OCI-LY1 (cell line): ENCODE data around the gene CTU1.

ENCODE experiments used
- EZH2 ChIP-seq: fragments of 200-600 bp; sonication (generic), shearing (Covaris generic); IDR thresholded peaks from 2 replicates; pipeline ENCODE4 v1.8.0; 2017; ENCODE audit warnings: borderline replicate concordance, mixed run types, mild to moderate bottlenecking, antibody characterized with exemption, low read length, moderate library complexity, mixed read lengths
- TF ChIP-seq, protein P1 (sequence below): fragments of 200-600 bp; sonication (generic), shearing (Covaris generic); IDR thresholded peaks from 2 replicates; pipeline ENCODE4 v1.5.1; 2017; ENCODE audit warnings: mild to moderate bottlenecking, antibody characterized with exemption, low read length, moderate library complexity, mixed read lengths

DNA sequence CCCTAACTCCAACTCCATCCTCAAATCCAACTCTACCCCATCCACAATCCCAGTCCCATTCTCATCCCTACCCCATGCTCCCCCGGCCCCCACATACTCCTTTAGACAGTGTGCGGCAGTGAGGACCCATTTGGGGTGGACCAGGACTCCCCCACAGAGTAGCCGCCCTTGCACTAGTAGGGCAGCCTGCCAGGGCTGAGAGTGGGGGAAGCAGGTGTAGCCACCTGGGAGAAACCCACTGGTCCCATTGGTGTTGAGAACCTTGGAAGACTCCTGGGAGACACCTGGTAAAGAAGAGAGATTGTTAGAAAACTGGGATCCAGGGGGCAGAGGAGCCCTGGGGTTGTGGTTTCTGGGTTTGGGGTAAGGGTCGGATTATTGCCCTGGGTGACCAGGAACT, 47.9 kb downstream of the CTU1 start:
- TF ChIP-seq, protein P1, sequence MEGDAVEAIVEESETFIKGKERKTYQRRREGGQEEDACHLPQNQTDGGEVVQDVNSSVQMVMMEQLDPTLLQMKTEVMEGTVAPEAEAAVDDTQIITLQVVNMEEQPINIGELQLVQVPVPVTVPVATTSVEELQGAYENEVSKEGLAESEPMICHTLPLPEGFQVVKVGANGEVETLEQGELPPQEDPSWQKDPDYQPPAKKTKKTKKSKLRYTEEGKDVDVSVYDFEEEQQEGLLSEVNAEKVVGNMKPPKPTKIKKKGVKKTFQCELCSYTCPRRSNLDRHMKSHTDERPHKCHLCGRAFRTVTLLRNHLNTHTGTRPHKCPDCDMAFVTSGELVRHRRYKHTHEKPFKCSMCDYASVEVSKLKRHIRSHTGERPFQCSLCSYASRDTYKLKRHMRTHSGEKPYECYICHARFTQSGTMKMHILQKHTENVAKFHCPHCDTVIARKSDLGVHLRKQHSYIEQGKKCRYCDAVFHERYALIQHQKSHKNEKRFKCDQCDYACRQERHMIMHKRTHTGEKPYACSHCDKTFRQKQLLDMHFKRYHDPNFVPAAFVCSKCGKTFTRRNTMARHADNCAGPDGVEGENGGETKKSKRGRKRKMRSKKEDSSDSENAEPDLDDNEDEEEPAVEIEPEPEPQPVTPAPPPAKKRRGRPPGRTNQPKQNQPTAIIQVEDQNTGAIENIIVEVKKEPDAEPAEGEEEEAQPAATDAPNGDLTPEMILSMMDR: no peak
- no peak for TF ChIP-seq EZH2
